Upper lobe of left lung (tissue), 4 donors: ENCODE data around the gene MYOZ2.

Experiments used
- POLR2A ChIP-seq, 4 donors: fragments of 450-650 bp; IDR thresholded peaks; one replicate each; pipeline ENCODE4 v1.5.1; 2016 to 2017; ENCODE audit warnings: antibody characterized with exemption in 4 of 4, mild to moderate bottlenecking in 2 of 4
- POLR2AphosphoS5 ChIP-seq, 2 donors: sonication (generic); formaldehyde crosslinking; IDR thresholded peaks; one replicate each; pipeline ENCODE4 v1.5.1; 2017; ENCODE audit warnings: antibody characterized with exemption in 2 of 2
- TF ChIP-seq, protein P1 (sequence below), 6 experiments: fragments of 450-650 bp in 4 of 6; fragments of 200-600 bp in 2 of 6; sonication (generic) in 2 of 6; IDR thresholded peaks; one replicate each; pipeline ENCODE4 v1.5.1; 2016 to 2019; ENCODE audit warnings: antibody characterized with exemption in 6 of 6

DNA sequence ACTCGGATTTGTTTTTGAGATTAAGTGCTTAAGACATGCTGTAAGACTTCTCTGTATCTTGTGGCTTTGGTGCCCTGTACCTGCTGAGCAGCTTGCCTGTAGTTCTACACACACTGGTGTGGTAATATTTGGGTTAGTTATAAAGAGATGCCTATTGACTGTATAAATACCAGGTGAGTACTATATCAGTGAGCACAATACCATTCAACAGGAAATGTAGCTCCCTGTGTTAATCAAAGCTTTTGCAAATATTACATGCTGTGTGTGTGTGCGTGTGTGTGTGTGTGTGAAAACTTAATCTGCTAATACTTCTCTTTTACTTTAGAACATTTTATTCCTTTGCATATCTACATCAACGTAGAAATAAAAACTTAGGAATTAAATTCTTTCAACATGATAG lies 30.1 kb downstream of the MYOZ2 start:
- TF ChIP-seq, protein P1, sequence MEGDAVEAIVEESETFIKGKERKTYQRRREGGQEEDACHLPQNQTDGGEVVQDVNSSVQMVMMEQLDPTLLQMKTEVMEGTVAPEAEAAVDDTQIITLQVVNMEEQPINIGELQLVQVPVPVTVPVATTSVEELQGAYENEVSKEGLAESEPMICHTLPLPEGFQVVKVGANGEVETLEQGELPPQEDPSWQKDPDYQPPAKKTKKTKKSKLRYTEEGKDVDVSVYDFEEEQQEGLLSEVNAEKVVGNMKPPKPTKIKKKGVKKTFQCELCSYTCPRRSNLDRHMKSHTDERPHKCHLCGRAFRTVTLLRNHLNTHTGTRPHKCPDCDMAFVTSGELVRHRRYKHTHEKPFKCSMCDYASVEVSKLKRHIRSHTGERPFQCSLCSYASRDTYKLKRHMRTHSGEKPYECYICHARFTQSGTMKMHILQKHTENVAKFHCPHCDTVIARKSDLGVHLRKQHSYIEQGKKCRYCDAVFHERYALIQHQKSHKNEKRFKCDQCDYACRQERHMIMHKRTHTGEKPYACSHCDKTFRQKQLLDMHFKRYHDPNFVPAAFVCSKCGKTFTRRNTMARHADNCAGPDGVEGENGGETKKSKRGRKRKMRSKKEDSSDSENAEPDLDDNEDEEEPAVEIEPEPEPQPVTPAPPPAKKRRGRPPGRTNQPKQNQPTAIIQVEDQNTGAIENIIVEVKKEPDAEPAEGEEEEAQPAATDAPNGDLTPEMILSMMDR (IDR thresholded peaks at IDR 0.05), result no peak
- no peak for TF ChIP-seq POLR2AphosphoS5 (IDR thresholded peaks at IDR 0.05)
- TF ChIP-seq POLR2A (IDR thresholded peaks at IDR 0.05), result no peak
